Measurements from ENCODE around the gene APBA2. TPM values are rescaled to one million over a fixed set of nuclear protein-coding genes. Genes with fewer than 3 reads are reported as not detected.

APBA2 gene
- total RNA-seq, 4 donors from 2014 or later: 1.6 to 8.2 (median 2.5) TPM

DNA sequence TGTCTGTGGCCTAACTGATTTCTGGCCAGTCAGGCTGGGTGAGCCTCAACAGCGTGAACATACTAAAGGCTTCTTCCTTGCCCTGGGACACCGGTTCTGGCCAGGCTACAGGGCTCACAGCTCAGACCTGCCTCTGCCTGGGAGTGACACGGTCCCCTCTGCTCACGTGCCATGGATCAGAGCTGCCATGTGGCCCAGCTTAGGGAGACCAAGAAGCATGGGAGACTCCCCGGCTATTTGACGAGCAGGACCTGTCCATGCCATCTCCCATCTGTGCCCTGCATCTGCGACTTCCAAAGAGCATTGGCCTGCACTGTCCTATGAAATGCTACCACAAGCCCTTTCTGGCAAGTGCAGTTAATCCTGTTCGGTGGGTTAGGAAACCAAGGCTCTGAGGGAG lies 57.4 kb downstream of the APBA2 start:
- intact Hi-C loops (cut with DNase I; ENCODE audit: low total_unique reads): no loop called here
- Histone ChIP-seq H3K4me1 (no peaks in the 10 kb centered on the region), H3K4me3 (no peak overlapping the region), H3K27me3 (no peaks in the 10 kb centered on the region), H3K9me3 (no peaks in the 10 kb centered on the region), H3K36me3 (no peaks in the 10 kb centered on the region), H3K27ac (no peak overlapping the region)
- in situ Hi-C loops (cut with MboI; ENCODE audit: low pct_ligation_motif_present in 1 of 4, low pct_unique_long_range_greater_than_20kb in 1 of 4, low sequenced_read_pairs in 3 of 4): no loop called here
- DNase-seq: no peak
- 97% methylated on average over 7 of the region's 8 CpGs; no CpG with 5 or more reads in 1 of the 2 donors for WGBS, 2 donors (ENCODE audit: low coverage in 1 of 2)
- TF ChIP-seq POLR2A (IDR thresholded peaks at IDR 0.05) (no peak), EP300 (IDR thresholded peaks at IDR 0.05; ENCODE audit: low read depth) (no peak), POLR2AphosphoS5 (IDR thresholded peaks at IDR 0.05) (no peak)
- TF ChIP-seq, protein P1, sequence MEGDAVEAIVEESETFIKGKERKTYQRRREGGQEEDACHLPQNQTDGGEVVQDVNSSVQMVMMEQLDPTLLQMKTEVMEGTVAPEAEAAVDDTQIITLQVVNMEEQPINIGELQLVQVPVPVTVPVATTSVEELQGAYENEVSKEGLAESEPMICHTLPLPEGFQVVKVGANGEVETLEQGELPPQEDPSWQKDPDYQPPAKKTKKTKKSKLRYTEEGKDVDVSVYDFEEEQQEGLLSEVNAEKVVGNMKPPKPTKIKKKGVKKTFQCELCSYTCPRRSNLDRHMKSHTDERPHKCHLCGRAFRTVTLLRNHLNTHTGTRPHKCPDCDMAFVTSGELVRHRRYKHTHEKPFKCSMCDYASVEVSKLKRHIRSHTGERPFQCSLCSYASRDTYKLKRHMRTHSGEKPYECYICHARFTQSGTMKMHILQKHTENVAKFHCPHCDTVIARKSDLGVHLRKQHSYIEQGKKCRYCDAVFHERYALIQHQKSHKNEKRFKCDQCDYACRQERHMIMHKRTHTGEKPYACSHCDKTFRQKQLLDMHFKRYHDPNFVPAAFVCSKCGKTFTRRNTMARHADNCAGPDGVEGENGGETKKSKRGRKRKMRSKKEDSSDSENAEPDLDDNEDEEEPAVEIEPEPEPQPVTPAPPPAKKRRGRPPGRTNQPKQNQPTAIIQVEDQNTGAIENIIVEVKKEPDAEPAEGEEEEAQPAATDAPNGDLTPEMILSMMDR (IDR thresholded peaks at IDR 0.05): no peak

DNA sequence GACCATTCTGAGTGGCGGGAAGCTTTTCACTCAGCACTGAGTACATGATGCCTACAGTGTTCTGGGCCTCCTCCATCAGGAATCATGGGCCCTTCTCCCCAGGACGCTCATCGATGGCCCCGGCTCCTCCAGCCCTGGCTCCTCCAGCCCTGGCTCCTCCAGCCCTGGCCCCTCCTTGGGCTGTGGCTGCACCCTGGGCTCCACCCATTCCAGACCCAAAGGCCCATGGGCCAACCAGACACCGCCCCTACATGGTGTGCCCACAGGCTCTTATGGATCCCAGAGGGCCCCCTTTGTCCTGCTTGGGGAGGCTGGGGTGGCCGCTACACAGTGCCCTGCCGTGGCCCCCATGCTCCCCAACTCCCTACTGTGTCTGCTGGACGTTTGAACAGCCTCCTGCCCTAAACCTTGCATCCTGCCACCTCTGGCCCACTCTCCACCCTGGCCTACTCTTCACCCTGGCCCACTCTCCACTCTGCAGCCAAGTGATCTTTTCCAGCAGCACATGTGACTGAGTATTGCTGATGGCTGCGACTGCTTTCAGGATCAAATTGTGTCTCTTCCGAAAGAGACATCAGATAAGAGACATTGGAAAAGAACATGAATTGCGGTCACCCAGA lies 57.9 kb downstream of the APBA2 start:
- Histone ChIP-seq H3K27me3 (no peaks in the 10 kb centered on the region), H3K27ac (no peak overlapping the region), H3K36me3 (no peaks in the 10 kb centered on the region), H3K9me3 (no peaks in the 10 kb centered on the region), H3K4me3 (no peak overlapping the region), H3K4me1 (no peaks in the 10 kb centered on the region)
- no peak for TF ChIP-seq POLR2A (IDR thresholded peaks at IDR 0.05)
- TF ChIP-seq, protein P1 (IDR thresholded peaks at IDR 0.05): no peak
- TF ChIP-seq POLR2AphosphoS5 (IDR thresholded peaks at IDR 0.05): no peak
- TF ChIP-seq EP300 (IDR thresholded peaks at IDR 0.05; ENCODE audit: low read depth): no peak
- intact Hi-C loops (cut with DNase I; ENCODE audit: low total_unique reads): no loop called here
- no peak for DNase-seq
- in situ Hi-C loops (cut with MboI; ENCODE audit: low pct_ligation_motif_present in 1 of 4, low pct_unique_long_range_greater_than_20kb in 1 of 4, low sequenced_read_pairs in 3 of 4): no loop called here
- WGBS, 2 donors (ENCODE audit: low coverage in 1 of 2): 84 to 100% methylated on average over 1 to 11 of the region's 11 CpGs

DNA sequence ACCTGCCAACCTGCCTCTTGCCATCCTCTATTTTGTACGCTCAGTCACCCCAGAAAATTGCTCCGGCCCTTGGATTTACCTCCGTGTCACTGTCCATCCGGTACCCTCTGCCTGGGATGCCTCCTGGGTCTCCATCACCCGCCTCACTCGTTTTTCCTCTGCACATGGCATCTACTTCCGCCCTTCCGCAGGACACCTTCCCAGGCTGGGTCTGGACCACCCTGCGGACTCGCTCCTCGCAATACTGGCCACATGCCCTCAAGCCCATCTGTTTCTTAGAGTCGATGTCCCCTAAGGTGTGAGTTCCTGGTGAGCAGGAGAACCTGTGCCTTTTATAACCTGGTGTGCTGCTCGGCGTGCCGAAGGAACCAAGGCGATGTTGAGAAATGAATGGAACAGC lies 58.5 kb downstream of the APBA2 start:
- 89 to 97% methylated on average over 6 to 16 of the region's 16 CpGs for WGBS, 2 donors (ENCODE audit: low coverage in 1 of 2)
- Histone ChIP-seq H3K4me1 (no peaks in the 10 kb centered on the region), H3K36me3 (no peaks in the 10 kb centered on the region), H3K27me3 (no peaks in the 10 kb centered on the region), H3K9me3 (no peaks in the 10 kb centered on the region), H3K27ac (no peak overlapping the region), H3K4me3 (no peak overlapping the region)
- DNase-seq: no peak
- intact Hi-C loops (cut with DNase I; ENCODE audit: low total_unique reads): no loop called here
- TF ChIP-seq POLR2A (IDR thresholded peaks at IDR 0.05): no peak
- TF ChIP-seq, protein P1 (IDR thresholded peaks at IDR 0.05): no peak
- no peak for TF ChIP-seq EP300 (IDR thresholded peaks at IDR 0.05; ENCODE audit: low read depth)
- no peak for TF ChIP-seq POLR2AphosphoS5 (IDR thresholded peaks at IDR 0.05)
- in situ Hi-C loops (cut with MboI; ENCODE audit: low pct_ligation_motif_present in 1 of 4, low pct_unique_long_range_greater_than_20kb in 1 of 4, low sequenced_read_pairs in 3 of 4): no loop called here

DNA sequence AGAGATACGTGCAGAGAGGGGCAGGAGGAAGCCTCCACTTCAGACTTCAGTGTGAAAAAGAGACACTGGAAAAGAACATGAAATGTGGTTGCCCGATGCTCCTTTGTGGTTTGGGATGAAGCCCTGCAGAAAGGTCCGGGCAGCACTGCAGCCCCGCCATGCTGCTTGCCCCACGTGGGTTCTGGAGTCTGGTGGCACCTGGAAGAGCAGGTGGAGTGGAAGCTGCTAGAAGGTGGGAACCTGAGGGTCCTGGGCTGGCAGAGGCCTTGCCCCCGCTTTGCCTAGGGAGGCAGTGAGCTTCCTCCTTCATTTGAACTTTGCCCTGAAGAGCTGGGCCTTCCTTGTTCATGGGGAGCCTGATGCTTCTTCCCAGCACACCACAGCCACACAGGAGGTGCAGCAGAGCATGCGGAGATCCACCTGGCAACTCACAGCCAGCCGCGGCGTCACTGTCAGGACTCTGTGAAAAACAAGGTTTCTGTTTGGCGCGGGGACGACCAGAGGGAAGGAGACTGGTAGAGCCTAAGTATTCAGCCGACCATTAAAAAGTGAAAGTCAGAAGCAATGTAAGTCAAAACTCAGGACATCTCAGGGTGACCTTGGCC lies 59.0 kb downstream of the APBA2 start:
- Histone ChIP-seq H3K36me3 (no peaks in the 10 kb centered on the region), H3K4me1 (no peaks in the 10 kb centered on the region), H3K9me3 (no peaks in the 10 kb centered on the region), H3K27ac (no peak overlapping the region), H3K27me3 (no peaks in the 10 kb centered on the region), H3K4me3 (no peak overlapping the region)
- WGBS, 2 donors (ENCODE audit: low coverage in 1 of 2): 75 to 83% methylated on average over 1 to 14 of the region's 14 CpGs
- intact Hi-C loops (cut with DNase I; ENCODE audit: low total_unique reads): no loop called here
- DNase-seq: no peak
- TF ChIP-seq EP300 (IDR thresholded peaks at IDR 0.05; ENCODE audit: low read depth) (no peak), POLR2A (IDR thresholded peaks at IDR 0.05) (no peak), POLR2AphosphoS5 (IDR thresholded peaks at IDR 0.05) (no peak)
- TF ChIP-seq, protein P1 (IDR thresholded peaks at IDR 0.05): no peak
- in situ Hi-C loops (cut with MboI; ENCODE audit: low pct_ligation_motif_present in 1 of 4, low pct_unique_long_range_greater_than_20kb in 1 of 4, low sequenced_read_pairs in 3 of 4): no loop called here

All from transverse colon (tissue), 4 donors.